NCI-H146 (cell line): ENCODE measurements around the gene SAC3D1.

Experiments
- DNase-seq: peaks from one replicate; lab custom pipeline; 2025; lab: John Stamatoyannopoulos, UW

SAC3D1 gene

GRCh38 chr11:65059959-65060824 is 19.2 kb downstream of the SAC3D1 start:
- DNase-seq = no peak

GRCh38 chr11:65060913-65061408 is 20.0 kb downstream of the SAC3D1 start:
- DNase-seq = no peak

DNA sequence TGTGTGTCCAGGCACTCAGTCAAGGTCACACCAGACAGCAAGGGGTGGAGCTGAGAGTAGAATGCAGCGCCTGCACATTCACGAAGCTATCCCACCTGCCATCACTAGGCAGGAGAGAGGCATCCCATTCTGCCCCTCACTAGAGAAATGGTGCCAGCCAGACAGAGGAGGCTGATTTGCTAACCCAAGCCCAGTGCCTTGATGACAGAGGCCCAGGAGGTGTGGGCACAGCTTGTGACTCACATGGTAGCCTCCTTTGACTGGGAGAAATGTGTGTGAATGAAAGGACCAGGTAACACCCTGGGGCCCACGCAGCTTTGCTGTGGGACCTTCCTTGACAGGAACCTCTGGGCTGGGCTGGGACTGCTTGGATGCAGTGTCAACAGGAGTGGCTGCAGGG is 22.5 kb downstream of the SAC3D1 start:
- DNase-seq = no peak

- DNase-seq = no peak
These were observed 23.8 kb downstream of the SAC3D1 start for GRCh38 chr11:65064847-65065240.

DNA sequence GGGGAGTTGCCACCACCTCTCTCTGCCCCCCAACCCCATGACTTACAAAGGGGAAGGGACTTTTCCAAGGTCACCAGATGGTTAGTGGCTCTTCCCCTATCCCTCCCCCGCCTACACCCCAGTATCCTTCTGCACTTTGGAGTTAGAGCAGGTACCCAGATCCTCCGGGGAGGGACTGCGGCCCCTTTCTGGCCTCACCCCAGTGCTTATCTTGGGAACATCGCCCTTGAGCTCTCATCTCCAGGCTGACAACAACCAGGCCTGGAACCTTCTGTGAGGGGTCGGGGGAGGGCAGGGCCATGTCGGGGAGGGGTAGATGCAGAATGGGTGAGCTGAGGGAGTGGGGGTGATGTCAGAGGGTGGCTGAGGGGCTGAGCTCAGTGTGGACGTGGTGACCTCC is 24.8 kb downstream of the SAC3D1 start:
- DNase-seq = no peak

DNA sequence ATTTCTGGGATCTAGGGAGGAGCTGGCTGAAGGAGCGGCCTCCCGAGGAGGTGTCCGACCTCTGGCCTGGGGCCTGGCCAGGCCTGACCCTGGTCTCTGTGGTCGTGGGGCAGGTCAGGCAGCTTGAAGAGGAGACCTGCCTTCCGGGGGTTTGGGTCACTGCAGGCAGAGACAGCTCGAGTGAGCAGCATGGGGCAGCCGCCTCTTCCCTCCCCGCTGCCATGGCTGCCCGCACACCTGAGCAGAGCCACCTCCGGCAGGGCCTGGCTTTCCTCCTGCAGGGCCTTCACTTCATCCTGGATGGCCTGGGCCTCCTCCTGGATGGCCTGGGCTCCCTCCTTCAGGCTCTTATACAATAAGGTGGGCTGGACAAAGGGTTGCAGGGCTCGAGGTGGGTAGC is 25.3 kb downstream of the SAC3D1 start:
- DNase-seq = peak; percentile 56

DNA sequence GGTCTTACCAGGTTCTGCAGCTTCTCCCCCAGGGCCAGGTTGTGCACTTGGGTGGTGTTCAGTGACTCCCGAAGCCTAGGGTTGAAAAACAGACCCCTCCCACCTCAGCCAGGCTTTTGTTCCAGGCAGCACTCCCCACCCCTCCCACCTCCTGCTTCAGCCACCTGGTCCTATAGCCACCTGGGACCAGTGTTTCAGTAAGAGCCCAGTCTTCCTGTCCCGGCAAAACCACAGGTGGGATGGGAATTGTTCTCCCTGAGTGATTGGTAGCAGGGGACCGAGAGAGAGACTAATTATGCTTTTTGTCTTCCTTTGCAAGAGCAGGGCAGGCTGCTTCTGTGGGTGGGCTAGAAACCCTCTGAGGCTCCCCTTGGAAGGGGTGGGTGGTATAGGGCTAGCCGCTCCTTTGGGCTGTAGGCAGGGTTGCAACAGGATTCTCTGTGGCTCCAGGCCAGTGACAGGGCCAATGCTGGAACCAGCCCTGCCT is 25.8 kb downstream of the SAC3D1 start:
- DNase-seq = peak; percentile 95

DNA sequence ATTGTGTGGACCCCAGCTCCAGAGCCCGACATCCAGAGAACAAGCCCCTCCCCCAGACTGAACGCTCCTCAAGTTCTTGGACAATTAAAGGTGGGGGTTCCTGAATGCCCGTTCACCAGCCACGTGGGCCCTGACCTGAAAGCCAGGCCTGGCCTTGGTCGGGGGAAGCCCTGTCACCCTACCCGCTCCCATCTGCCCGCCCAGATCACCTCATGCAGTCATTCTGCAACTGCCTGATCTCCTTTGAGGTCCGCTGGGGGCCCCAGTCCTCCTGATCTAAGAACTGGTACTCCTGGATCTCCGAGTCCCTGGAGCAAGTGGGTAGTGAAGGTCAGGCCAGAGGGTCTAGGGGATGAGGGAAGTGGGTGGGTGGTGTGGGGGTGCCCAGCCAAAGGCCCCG is 26.4 kb downstream of the SAC3D1 start:
- no peak for DNase-seq

- DNase-seq = no peak
These were observed 28.2 kb downstream of the SAC3D1 start for GRCh38 chr11:65069217-65069616.

GRCh38 chr11:65071907-65072630 is 31.1 kb downstream of the SAC3D1 start:
- no peak for DNase-seq

DNA sequence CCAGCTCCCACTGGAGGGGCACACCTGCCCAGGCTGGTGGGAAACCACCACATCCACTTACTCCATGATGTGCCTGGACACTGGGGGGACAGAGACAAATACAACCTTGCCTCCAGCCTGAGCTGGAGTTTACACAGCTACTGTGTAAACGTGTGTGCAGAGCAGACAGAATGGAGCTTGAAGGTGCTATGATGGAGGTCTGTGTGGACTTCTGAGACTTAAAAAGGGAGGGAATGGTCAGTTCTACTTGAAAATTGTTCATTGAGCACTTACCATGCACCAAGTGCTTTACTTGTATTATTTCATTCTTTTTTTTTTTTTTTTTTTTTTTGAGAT is 31.6 kb downstream of the SAC3D1 start:
- no peak for DNase-seq

- DNase-seq = no peak
These were observed 36.4 kb downstream of the SAC3D1 start for GRCh38 chr11:65077451-65077850.

- peak; percentile 38 for DNase-seq
These were observed 37.1 kb downstream of the SAC3D1 start for GRCh38 chr11:65078151-65078550.

DNA sequence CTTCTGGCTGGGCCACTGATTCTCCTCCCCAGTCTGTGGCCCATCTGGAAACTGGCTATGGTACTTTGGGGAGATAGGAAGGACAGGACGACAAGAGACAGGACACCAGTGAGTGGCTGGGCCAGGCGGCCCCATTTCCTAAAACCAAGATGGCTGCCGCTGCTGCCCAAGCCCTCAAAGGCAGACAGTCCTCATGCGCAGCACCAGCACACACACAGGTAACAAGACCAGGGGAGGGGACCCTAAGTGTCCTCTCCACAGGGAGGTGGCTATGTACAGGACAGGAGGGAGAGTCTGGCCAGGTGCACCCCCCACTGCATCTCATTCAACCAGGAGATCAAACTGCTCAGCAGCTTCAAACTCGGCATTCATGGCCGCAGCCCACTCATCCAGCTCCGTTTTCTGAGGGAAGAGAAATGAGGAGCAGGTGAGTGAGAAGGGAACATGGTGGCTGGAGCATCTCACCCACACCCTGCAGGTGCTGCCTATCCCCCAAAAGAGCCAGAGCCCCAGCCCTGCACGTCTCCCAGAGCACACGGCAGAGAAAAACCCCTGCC is 37.9 kb downstream of the SAC3D1 start:
- no peak for DNase-seq

DNA sequence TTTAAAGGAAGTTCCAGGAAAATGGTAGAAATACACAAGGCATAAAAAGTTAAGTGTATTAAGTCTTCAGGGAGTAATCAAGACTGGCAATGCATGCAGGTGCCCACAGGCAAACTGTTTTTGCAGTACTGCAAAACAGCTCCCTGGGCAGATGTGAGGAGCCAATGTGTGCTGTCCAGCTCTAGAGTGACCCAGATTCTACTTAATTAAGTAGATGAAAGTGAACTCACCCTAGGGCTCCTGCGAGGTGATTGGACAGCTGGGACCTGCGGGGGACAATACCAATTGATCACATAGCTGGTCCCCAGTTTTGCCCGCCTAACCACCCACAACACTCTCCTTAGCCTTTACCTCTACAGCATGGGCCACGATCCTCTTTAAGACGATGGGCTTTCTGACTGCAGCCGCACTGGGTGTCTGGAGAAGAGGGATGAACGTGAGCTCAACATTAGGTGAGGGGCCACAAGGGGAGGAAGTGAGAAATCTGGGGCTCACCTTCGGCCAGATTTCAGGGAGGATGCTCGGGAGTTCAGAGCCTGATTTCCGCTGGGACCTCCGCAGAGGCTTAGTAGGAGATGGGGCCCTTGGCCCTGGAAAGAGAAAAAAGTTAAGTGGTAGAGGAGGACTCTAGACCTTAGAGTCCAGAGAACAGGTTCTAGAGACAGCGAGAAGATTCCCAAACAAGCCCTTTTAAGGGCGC is 42.3 kb downstream of the SAC3D1 start:
- peak; percentile 8 for DNase-seq

DNA sequence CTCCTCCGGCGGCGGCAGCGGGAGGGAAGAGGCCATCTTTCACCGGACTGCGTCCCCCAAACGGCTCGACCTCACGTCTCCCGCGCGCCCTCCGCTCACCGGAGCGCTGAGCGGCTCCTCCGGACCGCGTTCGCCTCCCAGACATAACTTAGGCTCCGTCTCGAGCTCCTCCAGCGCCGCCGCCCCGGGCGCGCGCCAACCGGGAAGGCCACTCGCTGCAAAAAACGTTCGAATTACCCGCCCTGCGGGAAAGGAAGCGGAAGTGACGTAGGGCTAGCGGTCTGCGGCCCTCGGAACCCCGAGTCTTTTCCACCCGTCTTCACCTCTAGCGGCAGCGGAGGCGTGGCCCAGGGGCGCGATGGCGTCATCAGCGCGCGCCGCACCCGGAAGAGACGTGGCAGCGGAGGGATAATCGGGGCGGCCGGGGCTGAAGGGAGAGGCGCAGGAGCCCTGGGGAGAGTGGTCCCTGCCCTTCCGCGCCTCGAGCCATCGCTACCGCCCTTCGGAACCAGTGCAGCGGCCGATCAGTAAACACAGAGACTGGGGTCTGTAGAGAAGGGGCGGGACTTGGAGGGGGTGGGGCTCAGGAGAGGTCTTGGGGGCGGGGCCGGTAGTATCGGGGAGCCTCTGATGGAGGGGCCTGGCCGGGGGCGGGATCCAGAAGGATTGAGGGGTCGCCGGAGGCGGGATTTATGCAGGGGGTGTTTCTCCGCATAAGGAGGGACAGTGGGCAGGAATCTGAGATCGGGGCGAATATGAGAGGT is 43.0 kb downstream of the SAC3D1 start, which contains the start of the genes CDCA5 and ZFPL1:
Gene CDCA5, minus strand, starts transcription at position 207 of the 764 bp plus-strand sequence. Its CDS starts 62 bp downstream, at position 145.
Gene ZFPL1, plus strand, starts transcription at position 389 of the 764 bp plus-strand sequence. CDS start 477 bp downstream, outside the sequence.
- DNase-seq = peak; percentile 95

- DNase-seq = peak; percentile 44
These were observed 43.8 kb downstream of the SAC3D1 start for GRCh38 chr11:65084598-65085375.

DNA sequence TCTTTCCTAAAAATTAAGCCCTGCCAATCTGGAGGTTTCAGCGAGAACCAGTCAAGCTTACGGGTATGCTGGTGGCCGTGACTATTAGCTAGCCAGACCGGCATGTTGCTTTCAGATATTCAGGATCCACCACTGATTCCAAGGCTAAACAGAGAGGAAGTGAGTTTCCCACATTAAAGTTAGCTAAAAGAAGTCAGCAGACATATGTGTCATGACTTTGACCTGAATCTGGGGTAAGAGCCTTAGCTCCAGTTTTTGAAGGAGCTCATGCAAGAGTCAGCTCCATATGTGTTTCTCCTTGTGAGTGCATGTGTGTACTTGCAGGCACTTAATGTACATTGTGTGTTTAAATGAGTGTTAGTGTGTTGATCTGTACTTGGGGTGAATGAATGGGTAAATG is 44.4 kb downstream of the SAC3D1 start:
- DNase-seq = no peak

GRCh38 chr11:65086809-65087208 is 45.8 kb downstream of the SAC3D1 start:
- no peak for DNase-seq

DNA sequence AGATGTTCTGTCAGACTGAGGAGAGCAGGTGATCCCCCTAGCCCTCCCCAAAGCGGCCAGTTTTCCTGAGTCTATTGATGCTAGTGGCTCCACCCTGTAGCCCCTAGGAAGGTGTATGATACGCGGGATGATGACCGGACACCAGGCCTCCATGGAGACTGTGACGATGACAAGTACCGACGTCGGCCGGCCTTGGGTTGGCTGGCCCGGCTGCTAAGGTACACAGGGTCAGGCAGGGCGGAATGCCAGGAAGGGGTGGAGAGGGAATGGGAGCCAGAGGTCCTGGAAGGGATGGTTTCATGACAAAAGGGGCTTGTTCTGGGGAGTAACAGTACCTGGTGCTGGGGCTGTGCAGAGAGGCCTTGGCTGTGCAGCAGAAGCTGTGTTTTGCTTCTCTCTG is 46.2 kb downstream of the SAC3D1 start:
- no peak for DNase-seq
